Measurements from ENCODE around the gene ARID1B.

DNA sequence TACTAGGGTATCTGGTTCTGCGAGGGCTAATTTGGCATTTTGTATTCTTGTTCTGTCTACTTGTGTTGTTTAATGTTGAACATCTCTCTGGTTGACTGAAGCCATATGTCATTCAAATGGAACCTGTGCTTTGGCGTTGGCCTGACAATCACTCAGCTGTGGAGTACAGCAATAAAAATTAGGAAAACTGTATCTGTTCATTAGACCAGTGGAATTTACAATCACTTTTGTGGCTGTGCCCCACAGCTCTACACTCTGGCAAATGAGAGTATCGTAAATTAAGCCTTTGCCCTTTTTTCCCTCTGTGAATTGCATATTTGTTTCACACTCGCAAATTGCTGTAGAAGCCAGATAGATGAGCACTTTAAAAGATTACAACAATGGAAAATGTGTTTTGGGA is 102.0 kb downstream of the ARID1B start:
- TF ChIP-seq, protein P1, sequence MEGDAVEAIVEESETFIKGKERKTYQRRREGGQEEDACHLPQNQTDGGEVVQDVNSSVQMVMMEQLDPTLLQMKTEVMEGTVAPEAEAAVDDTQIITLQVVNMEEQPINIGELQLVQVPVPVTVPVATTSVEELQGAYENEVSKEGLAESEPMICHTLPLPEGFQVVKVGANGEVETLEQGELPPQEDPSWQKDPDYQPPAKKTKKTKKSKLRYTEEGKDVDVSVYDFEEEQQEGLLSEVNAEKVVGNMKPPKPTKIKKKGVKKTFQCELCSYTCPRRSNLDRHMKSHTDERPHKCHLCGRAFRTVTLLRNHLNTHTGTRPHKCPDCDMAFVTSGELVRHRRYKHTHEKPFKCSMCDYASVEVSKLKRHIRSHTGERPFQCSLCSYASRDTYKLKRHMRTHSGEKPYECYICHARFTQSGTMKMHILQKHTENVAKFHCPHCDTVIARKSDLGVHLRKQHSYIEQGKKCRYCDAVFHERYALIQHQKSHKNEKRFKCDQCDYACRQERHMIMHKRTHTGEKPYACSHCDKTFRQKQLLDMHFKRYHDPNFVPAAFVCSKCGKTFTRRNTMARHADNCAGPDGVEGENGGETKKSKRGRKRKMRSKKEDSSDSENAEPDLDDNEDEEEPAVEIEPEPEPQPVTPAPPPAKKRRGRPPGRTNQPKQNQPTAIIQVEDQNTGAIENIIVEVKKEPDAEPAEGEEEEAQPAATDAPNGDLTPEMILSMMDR (IDR thresholded peaks at IDR 0.05; ENCODE audit: poor library complexity), result no peak
- no peak for TF ChIP-seq EZH2 (IDR thresholded peaks at IDR 0.05; ENCODE audit: borderline replicate concordance)
- TF ChIP-seq EZH2phosphoT487 (IDR thresholded peaks at IDR 0.05; ENCODE audit: low read depth, severe bottlenecking, unreplicated experiment), result no peak
